H1 (cell line): ENCODE measurements around the gene UVRAG. TPM values are rescaled to one million over a fixed set of nuclear protein-coding genes. Genes with fewer than 3 reads are reported as not detected.
A peak's percentile ranks its signal among the peaks of the same experiment; 100 is the strongest.

ENCODE experiments used
- BCL11A ChIP-seq, 2 experiments: IDR thresholded peaks; one replicate each; pipeline ENCODE4 v1.6.1; 2011; ENCODE audit warnings: low read depth in 2 of 2, low read length in 2 of 2, mild to moderate bottlenecking in 2 of 2
- CBX5 ChIP-seq: fragments of 300-800, 300-1000 bp; sonication (generic); IDR thresholded peaks from 2 replicates; pipeline ENCODE4 v1.7.1; 2016; ENCODE audit warnings: antibody characterized with exemption, low read length, low read depth
- CBX8 ChIP-seq: fragments of 300-800, 300-1000 bp; sonication (generic); IDR thresholded peaks from 2 replicates; pipeline ENCODE4 v1.7.1; 2016; ENCODE audit warnings: low read depth, low read length, borderline replicate concordance
- CEBPB ChIP-seq: IDR thresholded peaks from 2 replicates; pipeline ENCODE4 v1.6.1; 2012; ENCODE audit warnings: low read depth, low read length
- CHD1 ChIP-seq: IDR thresholded peaks from 2 replicates; pipeline ENCODE4 v1.6.1; 2012; ENCODE audit warnings: low read depth, low read length, improper control_type of control experiment
- CHD2 ChIP-seq: IDR thresholded peaks from 2 replicates; pipeline ENCODE4 v1.6.1; 2012; ENCODE audit warnings: low read length, improper control_type of control experiment
- CREB1 ChIP-seq: IDR thresholded peaks from 2 replicates; pipeline ENCODE4 v1.6.1; 2012; ENCODE audit warnings: inconsistent platforms
- EGR1 ChIP-seq: IDR thresholded peaks from 2 replicates; pipeline ENCODE4 v1.6.1; 2011; ENCODE audit warnings: low read depth, low read length, borderline replicate concordance
- GTF2F1 ChIP-seq: IDR thresholded peaks from 2 replicates; pipeline ENCODE4 v1.6.1; 2012; ENCODE audit warnings: low read depth, low read length, improper control_type of control experiment, borderline replicate concordance
- JUN ChIP-seq: IDR thresholded peaks from 2 replicates; pipeline ENCODE4 v1.6.1; 2011; ENCODE audit warnings: low read depth, mild to moderate bottlenecking, improper control_type of control experiment, low read length
- NRF1 ChIP-seq: IDR thresholded peaks from 2 replicates; pipeline ENCODE4 v1.6.1; 2011; ENCODE audit warnings: mild to moderate bottlenecking, low read depth, low read length, improper control_type of control experiment
- PHF8 ChIP-seq: fragments of 200-600 bp; sonication (generic); conservative IDR thresholded peaks from 2 replicates; pipeline ENCODE4 v1.7.1; 2012; ENCODE audit warnings: low read depth, mild to moderate bottlenecking, inconsistent platforms, low read length, moderate library complexity
- POLR2AphosphoS5 ChIP-seq: IDR thresholded peaks from 2 replicates; pipeline ENCODE4 v1.6.1; 2011; ENCODE audit warnings: low read depth, low read length
- POU5F1 ChIP-seq: IDR thresholded peaks from 2 replicates; pipeline ENCODE4 v1.6.1; 2011; ENCODE audit warnings: low read depth, mild to moderate bottlenecking, low read length, moderate library complexity
- RAD21 ChIP-seq, 2 experiments: IDR thresholded peaks in 1 of 2; conservative IDR thresholded peaks in 1 of 2; 2 replicates each; pipeline ENCODE4 v1.6.1; 2011; ENCODE audit warnings: low read depth in 2 of 2, low read length in 2 of 2, improper control_type of control experiment in 1 of 2, inconsistent platforms in 1 of 2, mild to moderate bottlenecking in 1 of 2, moderate library complexity in 1 of 2
- RBBP5 ChIP-seq: IDR thresholded peaks from 2 replicates; pipeline ENCODE4 v1.7.1; 2012; ENCODE audit warnings: low read depth, mild to moderate bottlenecking, inconsistent platforms, low read length, moderate library complexity, borderline replicate concordance
- RFX5 ChIP-seq: IDR thresholded peaks from 2 replicates; pipeline ENCODE4 v1.6.1; 2011; ENCODE audit warnings: low read depth, low read length, improper control_type of control experiment, borderline replicate concordance
- RXRA ChIP-seq: IDR thresholded peaks from 2 replicates; pipeline ENCODE4 v1.6.1; 2011; ENCODE audit warnings: low read depth, mild to moderate bottlenecking, low read length, moderate library complexity; ENCODE audit not compliant: insufficient read depth
- SIN3A ChIP-seq, 2 experiments: IDR thresholded peaks in 1 of 2; conservative IDR thresholded peaks in 1 of 2; 2 replicates each; pipeline ENCODE4 v1.6.1; 2011 to 2012; ENCODE audit warnings: low read length in 2 of 2, improper control_type of control experiment in 1 of 2, low read depth in 1 of 2, mild to moderate bottlenecking in 1 of 2
- SP1 ChIP-seq: IDR thresholded peaks from 2 replicates; pipeline ENCODE4 v1.6.1; 2011; ENCODE audit warnings: low read depth, low read length
- SP2 ChIP-seq: IDR thresholded peaks from 2 replicates; pipeline ENCODE4 v1.6.1; 2012; ENCODE audit warnings: mild to moderate bottlenecking, low read length, inconsistent platforms
- TAF7 ChIP-seq: optimal IDR thresholded peaks from 2 replicates; pipeline ENCODE3; 2011; ENCODE audit warnings: low read depth, mild to moderate bottlenecking, inconsistent platforms, low read length, moderate library complexity, borderline replicate concordance
- TEAD4 ChIP-seq: IDR thresholded peaks from 2 replicates; pipeline ENCODE4 v1.6.1; 2012; ENCODE audit warnings: low read depth, low read length, inconsistent platforms, mixed read lengths
- polyA plus RNA-seq, 7 experiments: library from polyadenylated mRNA; depleted of rRNA in 3 of 7; stranded (reverse) in 5 of 7; unstranded in 2 of 7; fragments of >200 nt in 5 of 7; fragments of 200-250 nt in 2 of 7; gene quantifications; 1 replicate in 5 of 7; 2 replicates in 1 of 7; 4 replicates in 1 of 7; pipeline versions ENCODE4 v1.2.1 to v1.2.3, GENCODE V29; 2011 to 2013; ENCODE audit warnings: missing spikeins in 2 of 7, mixed read lengths in 2 of 7
- total RNA-seq: library from RNA; stranded (reverse); fragmentation: NEBNext Ultra II Directional; extraction: Animal tissue kit (Norgen Biotek cat#: 25700); gene quantifications from 2 replicates; pipeline ENCODE4 v1.2.1, GENCODE V29; 2021
- TF ChIP-seq, protein P1 (sequence below): IDR thresholded peaks from 2 replicates; pipeline ENCODE4 v1.6.1; 2012; ENCODE audit warnings: low read length, inconsistent platforms

UVRAG gene
- total and polyA plus RNA-seq, 2 of the 8 experiments (the other 6 are each of a cell fraction or from before 2014, with no cell fraction given) = 5.5 to 14.7 TPM

DNA sequence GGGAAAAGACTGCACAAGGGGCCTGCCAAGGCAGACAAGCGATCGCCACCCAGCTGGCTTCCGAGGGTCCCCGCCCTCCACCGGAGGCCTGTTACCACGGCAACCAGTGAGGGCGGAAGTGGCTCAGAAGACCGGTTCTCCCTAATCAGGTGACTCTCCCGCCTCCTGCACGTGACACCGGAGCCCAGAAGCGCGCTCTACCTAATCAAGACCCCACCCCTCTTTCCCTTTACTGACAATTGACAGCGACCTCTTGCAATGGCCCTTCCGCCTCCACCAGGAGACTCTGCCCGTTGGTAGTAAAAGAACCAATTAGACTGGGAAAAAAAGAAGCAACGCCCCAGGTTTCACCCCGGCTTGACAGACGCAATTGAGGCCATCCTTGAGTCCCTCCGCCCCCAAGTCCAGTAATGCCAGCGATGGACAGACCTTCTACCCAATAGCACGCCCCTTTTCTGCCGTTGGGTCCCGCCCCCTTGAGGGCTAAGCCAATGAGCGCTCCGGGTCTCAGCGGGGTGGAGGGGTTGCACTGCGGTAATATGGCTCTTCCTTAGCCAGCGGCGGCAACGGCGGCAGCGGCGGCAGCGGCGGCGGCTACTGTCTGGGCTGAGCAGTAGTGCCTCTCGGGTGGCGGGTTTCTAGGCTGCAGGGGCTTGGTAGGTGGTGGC is at the start of gene UVRAG (continued):
- TF ChIP-seq, protein P1, sequence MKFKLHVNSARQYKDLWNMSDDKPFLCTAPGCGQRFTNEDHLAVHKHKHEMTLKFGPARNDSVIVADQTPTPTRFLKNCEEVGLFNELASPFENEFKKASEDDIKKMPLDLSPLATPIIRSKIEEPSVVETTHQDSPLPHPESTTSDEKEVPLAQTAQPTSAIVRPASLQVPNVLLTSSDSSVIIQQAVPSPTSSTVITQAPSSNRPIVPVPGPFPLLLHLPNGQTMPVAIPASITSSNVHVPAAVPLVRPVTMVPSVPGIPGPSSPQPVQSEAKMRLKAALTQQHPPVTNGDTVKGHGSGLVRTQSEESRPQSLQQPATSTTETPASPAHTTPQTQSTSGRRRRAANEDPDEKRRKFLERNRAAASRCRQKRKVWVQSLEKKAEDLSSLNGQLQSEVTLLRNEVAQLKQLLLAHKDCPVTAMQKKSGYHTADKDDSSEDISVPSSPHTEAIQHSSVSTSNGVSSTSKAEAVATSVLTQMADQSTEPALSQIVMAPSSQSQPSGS = peak; percentile 53; the same call in 1 of the 2 replicates
- TF ChIP-seq CHD1 = no peak
- TF ChIP-seq JUN = no peak
- TF ChIP-seq NRF1 = no peak
- TF ChIP-seq SP2 = peak; percentile 93
- peak; percentile 95 to 97 for TF ChIP-seq SIN3A (conservative IDR thresholded peaks at IDR 0.05 in 1 of 2, IDR thresholded peaks at IDR 0.05 in 1 of 2; ENCODE audit: low read depth in 1 of 2, low read length in 2 of 2)
- TF ChIP-seq TAF7 = no peak
- TF ChIP-seq CEBPB = no peak
- no peak for TF ChIP-seq PHF8
- no peak for TF ChIP-seq EGR1
- no peak for TF ChIP-seq CBX8
- TF ChIP-seq CREB1 = no peak; the same call in 1 of the 2 replicates
- TF ChIP-seq CBX5 = no peak
- TF ChIP-seq RBBP5 = peak; percentile 27; the same call in 1 of the 2 replicates
- TF ChIP-seq RXRA = no peak
- no peak for TF ChIP-seq POLR2AphosphoS5
- peak; percentile 92 for TF ChIP-seq CHD2
- TF ChIP-seq RAD21 (IDR thresholded peaks at IDR 0.05 in 1 of 2, conservative IDR thresholded peaks at IDR 0.05 in 1 of 2; ENCODE audit: low read depth in 2 of 2, low read length in 2 of 2) = no peak
- no peak for TF ChIP-seq BCL11A (IDR thresholded peaks at IDR 0.05; ENCODE audit: low read depth in 2 of 2, low read length in 2 of 2)
- TF ChIP-seq SP1 = peak; percentile 97
- no peak for TF ChIP-seq TEAD4
- no peak for TF ChIP-seq RFX5
- no peak for TF ChIP-seq GTF2F1
- TF ChIP-seq POU5F1 = no peak
